Measurements from ENCODE around the gene GUSB. TPM values are rescaled to one million over a fixed set of nuclear protein-coding genes. Genes with fewer than 3 reads are reported as not detected.

The GUSB gene
- total and polyA plus RNA-seq, 2 of the 4 experiments (the other 2 are of a cell fraction) = 12.9 to 47.7 TPM

DNA sequence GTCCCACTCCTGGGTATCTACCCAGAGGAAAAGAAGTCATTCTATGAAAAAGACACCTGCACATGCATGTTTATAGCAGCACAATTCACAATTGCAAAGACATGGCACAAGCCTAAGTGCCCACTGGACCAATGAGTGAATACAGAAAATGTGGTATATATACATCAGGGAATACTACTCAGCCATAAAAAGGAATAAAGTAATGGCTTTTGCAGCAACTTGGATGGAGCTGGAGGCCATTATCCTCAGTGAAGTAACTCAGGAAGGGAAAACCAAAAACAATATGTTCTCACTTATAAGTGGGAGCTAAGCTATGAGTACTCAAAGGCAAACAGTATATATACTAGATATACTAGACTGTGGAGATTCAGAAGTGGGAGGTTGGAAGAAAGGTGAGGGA is 55.4 kb downstream of the GUSB start:
- Histone ChIP-seq H3K36me3 (ENCODE audit: control insufficient read depth, insufficient read depth, low read length) (no peaks in the 10 kb centered on the region; the same call in 1 of the 2 replicates), H3K4me1 (ENCODE audit: control insufficient read depth, insufficient read depth, low read length) (no peaks in the 10 kb centered on the region), H3K9ac (ENCODE audit: low read depth, low read length) (no peak overlapping the region), H3K4me3 (ENCODE audit: insufficient read depth, low read depth, low read length) (no peak overlapping the region), H2AK9ac (replicated peaks; ENCODE audit: low read depth, low read length, poor library complexity) (no peak overlapping the region), H4K20me1 (ENCODE audit: insufficient read depth, low read length) (peaks cover 38% of the 10 kb centered on the region), H4K5ac (ENCODE audit: low read depth, low read length) (no peak overlapping the region), H2BK5ac (ENCODE audit: low read depth, low read length, poor library complexity, severe bottlenecking) (no peak overlapping the region), H3K18ac (ENCODE audit: low read depth, low read length) (no peak overlapping the region), H3K4me2 (ENCODE audit: low read depth, low read length) (no peak overlapping the region), H2BK20ac (ENCODE audit: low read depth, low read length) (no peak overlapping the region), H3K23ac (ENCODE audit: low read depth, low read length) (no peak overlapping the region), H3K9me3 (ENCODE audit: control insufficient read depth, insufficient read depth, low read length) (no peaks in the 10 kb centered on the region), H4K91ac (ENCODE audit: insufficient read depth, low read depth, low read length) (no peak overlapping the region), H4K8ac (ENCODE audit: low read depth in 2 of 2, low read length in 2 of 2) (no peak overlapping the region), H2AK5ac (ENCODE audit: low read depth, low read length) (no peak overlapping the region), H2BK120ac (ENCODE audit: low read depth, low read length) (no peak overlapping the region), H2AFZ (replicated peaks; ENCODE audit: low read length, poor library complexity) (no peak overlapping the region), H3K27ac (ENCODE audit: insufficient read depth, low read length) (no peak overlapping the region), H3K4ac (ENCODE audit: low read depth, low read length) (no peak overlapping the region), H3K79me1 (ENCODE audit: low read depth in 1 of 2, low read length in 2 of 2) (peaks cover 24 to 55% of the 10 kb centered on the region in 2 experiments), H3K9me1 (ENCODE audit: insufficient read depth, low read length) (peaks cover 3% of the 10 kb centered on the region; the same call in 1 of the 2 replicates), H3K27me3 (ENCODE audit: control insufficient read depth, insufficient read depth, low read length) (no peaks in the 10 kb centered on the region), H2BK15ac (ENCODE audit: low read depth, low read length) (no peak overlapping the region), H3K56ac (ENCODE audit: extremely low read depth, insufficient read depth, low read length) (no peak overlapping the region), H3K14ac (replicated peaks; ENCODE audit: low read depth, low read length) (no peak overlapping the region)
- dilution Hi-C loops (cut with HindIII; ENCODE audit: low sequenced_read_pairs, unreplicated experiment) = no loop called here
- ChIA-PET POLR2A (ENCODE audit: unreplicated experiment) (interaction anchor here (0.6 kb wide), 1 partner anchor 175 kb away, joined by 5 read pairs; no protein-coding TSS in a partner anchor), CTCF (no interaction called here)
- BruUV-seq (replicated peaks) = no TSS peak
- no peak for ATAC-seq (ENCODE audit: low read depth)
- intact Hi-C loops (cut with micrococcal nuclease) = no loop called here
- DNase-seq = no peak
- in situ Hi-C loops (cut with MboI; ENCODE audit: low sequenced_read_pairs) = no loop called here
- no peak for TF ChIP-seq NFE2L2 (IDR thresholded peaks at IDR 0.05; ENCODE audit: low read depth, low read length)
- TF ChIP-seq SMC3 (IDR thresholded peaks at IDR 0.05; ENCODE audit: low read depth, low read length) = no peak
- TF ChIP-seq RFX5 (IDR thresholded peaks at IDR 0.05; ENCODE audit: low read depth, low read length) = no peak
- TF ChIP-seq BHLHE40 (IDR thresholded peaks at IDR 0.05; ENCODE audit: low read depth, low read length) = no peak
- TF ChIP-seq MAFK (IDR thresholded peaks at IDR 0.05; ENCODE audit: low read depth, low read length) = no peak
- TF ChIP-seq CEBPB (IDR thresholded peaks at IDR 0.05; ENCODE audit: low read depth, low read length) = no peak
- TF ChIP-seq, protein P1, sequence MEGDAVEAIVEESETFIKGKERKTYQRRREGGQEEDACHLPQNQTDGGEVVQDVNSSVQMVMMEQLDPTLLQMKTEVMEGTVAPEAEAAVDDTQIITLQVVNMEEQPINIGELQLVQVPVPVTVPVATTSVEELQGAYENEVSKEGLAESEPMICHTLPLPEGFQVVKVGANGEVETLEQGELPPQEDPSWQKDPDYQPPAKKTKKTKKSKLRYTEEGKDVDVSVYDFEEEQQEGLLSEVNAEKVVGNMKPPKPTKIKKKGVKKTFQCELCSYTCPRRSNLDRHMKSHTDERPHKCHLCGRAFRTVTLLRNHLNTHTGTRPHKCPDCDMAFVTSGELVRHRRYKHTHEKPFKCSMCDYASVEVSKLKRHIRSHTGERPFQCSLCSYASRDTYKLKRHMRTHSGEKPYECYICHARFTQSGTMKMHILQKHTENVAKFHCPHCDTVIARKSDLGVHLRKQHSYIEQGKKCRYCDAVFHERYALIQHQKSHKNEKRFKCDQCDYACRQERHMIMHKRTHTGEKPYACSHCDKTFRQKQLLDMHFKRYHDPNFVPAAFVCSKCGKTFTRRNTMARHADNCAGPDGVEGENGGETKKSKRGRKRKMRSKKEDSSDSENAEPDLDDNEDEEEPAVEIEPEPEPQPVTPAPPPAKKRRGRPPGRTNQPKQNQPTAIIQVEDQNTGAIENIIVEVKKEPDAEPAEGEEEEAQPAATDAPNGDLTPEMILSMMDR (conservative IDR thresholded peaks at IDR 0.05; ENCODE audit: low read depth, low read length) = no peak
- TF ChIP-seq FOS (IDR thresholded peaks at IDR 0.05; ENCODE audit: low read depth, low read length) = no peak
- no peak for TF ChIP-seq RAD21 (IDR thresholded peaks at IDR 0.05; ENCODE audit: low read length)
- TF ChIP-seq, protein P2, sequence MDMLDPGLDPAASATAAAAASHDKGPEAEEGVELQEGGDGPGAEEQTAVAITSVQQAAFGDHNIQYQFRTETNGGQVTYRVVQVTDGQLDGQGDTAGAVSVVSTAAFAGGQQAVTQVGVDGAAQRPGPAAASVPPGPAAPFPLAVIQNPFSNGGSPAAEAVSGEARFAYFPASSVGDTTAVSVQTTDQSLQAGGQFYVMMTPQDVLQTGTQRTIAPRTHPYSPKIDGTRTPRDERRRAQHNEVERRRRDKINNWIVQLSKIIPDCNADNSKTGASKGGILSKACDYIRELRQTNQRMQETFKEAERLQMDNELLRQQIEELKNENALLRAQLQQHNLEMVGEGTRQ (IDR thresholded peaks at IDR 0.05; ENCODE audit: low read depth, low read length) = no peak
- TF ChIP-seq MXI1 (IDR thresholded peaks at IDR 0.05; ENCODE audit: borderline replicate concordance, low read depth, low read length) = no peak
- no peak for TF ChIP-seq POLR2A (IDR thresholded peaks at IDR 0.05; ENCODE audit: low read depth, low read length)
- no peak for TF ChIP-seq CHD1 (IDR thresholded peaks at IDR 0.05; ENCODE audit: low read depth, low read length)

Data from IMR-90 (cell line).